RPMI7951 (cell line): ENCODE measurements around the gene ADAM12. TPM values are rescaled to one million over a fixed set of nuclear protein-coding genes. Genes with fewer than 3 reads are reported as not detected.

Source experiments
- DNase-seq: peaks from one replicate; pipeline ENCODE4 v3.0.0-alpha.2; 2012; ENCODE audit warnings: low read depth
- total RNA-seq: library from RNA; depleted of rRNA; stranded (reverse); fragments of >200 nt; shearing (Covaris generic); gene quantifications from 2 replicates; pipeline ENCODE4 v1.2.3, GENCODE V29; 2014

The ADAM12 gene
- total RNA-seq, 1 experiment from 2014 or later = 34.8 TPM

GRCh38 chr10:126115886-126116285 is 272.4 kb downstream of the ADAM12 start:
- DNase-seq = no peak

- no peak for DNase-seq
Observed at GRCh38 chr10:126114884-126115555, 273.3 kb downstream of the ADAM12 start.

- DNase-seq = no peak
Observed at GRCh38 chr10:126111516-126111915, 276.8 kb downstream of the ADAM12 start.

GRCh38 chr10:126110489-126111180 is 277.6 kb downstream of the ADAM12 start:
- peak; percentile 50 for DNase-seq

- no peak for DNase-seq
Observed at GRCh38 chr10:126109893-126110292, 278.4 kb downstream of the ADAM12 start.

GRCh38 chr10:126108693-126109092 is 279.6 kb downstream of the ADAM12 start:
- DNase-seq = no peak

GRCh38 chr10:126104767-126105166 is 283.5 kb downstream of the ADAM12 start:
- no peak for DNase-seq

- DNase-seq = no peak
Observed at GRCh38 chr10:126102636-126103035, 285.6 kb downstream of the ADAM12 start.

- DNase-seq = no peak
Observed at GRCh38 chr10:126101736-126102135, 286.5 kb downstream of the ADAM12 start.

GRCh38 chr10:126101325-126101724 is 287.0 kb downstream of the ADAM12 start:
- no peak for DNase-seq

- DNase-seq = no peak
Observed at GRCh38 chr10:126099366-126099765, 288.9 kb downstream of the ADAM12 start.

- no peak for DNase-seq
Observed at GRCh38 chr10:126098226-126098581, 290.1 kb downstream of the ADAM12 start.

GRCh38 chr10:126097558-126098225 is 290.6 kb downstream of the ADAM12 start:
- DNase-seq = peak; percentile 26

GRCh38 chr10:126094537-126094936 is 293.7 kb downstream of the ADAM12 start:
- no peak for DNase-seq

GRCh38 chr10:126092366-126093215 is 295.7 kb downstream of the ADAM12 start:
- peak; percentile 60 for DNase-seq

- peak; percentile 96 for DNase-seq
Observed at GRCh38 chr10:126090911-126091728, 297.2 kb downstream of the ADAM12 start.

- no peak for DNase-seq
Observed at GRCh38 chr10:126090443-126090842, 297.8 kb downstream of the ADAM12 start.

- peak; percentile 60 for DNase-seq
Observed at GRCh38 chr10:126087796-126088505, 300.3 kb downstream of the ADAM12 start.

- no peak for DNase-seq
Observed at GRCh38 chr10:126087153-126087680, 301.1 kb downstream of the ADAM12 start.

- DNase-seq = no peak
Observed at GRCh38 chr10:126085806-126086205, 302.5 kb downstream of the ADAM12 start.
